Stromal cell of bone marrow (primary cell): ENCODE data around the gene DHRS4.

Experiments
- DNase-seq: peaks from one replicate; pipeline ENCODE4 v3.0.0-alpha.2; 2012; ENCODE audit warnings: low read depth

Gene DHRS4

DNA sequence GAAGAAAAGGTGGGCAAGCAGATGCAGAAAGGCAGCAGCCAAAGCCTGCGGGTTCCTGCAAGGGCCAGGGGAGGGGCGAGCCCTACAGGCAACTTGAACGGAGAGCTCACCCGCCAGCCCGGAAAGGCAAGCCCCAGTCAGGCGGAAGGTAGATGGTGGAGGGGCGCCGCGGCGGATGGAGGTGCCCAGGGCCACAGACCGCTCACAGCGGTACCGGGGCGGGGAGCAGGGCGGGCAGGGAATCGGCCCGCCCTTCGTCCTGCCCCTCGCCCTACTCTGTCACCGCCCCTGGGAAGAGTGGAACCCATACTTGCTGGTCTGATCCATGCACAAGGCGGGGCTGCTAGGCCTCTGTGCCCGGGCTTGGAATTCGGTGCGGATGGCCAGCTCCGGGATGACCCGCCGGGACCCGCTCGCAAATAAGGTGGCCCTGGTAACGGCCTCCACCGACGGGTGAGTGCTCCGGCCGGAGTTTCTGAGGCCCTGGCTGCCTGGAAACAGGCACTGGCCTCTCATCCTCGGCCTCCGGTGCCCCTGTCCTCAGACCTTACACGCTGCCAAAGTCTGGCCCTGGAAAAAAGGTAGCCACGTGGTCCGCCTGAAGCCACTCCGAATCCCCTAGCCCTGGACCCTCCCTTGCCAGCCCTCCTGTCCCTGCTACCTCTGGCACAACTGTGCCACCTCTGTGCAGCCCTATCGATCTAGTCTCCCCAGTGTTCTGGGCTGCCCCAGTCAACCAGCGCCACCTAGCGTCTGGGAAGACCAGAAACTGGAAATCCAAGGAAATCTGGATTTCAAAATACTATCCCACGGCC lies at the start of gene DHRS4:
DHRS4 (plus strand) TSS at position 307 of the 815 bp plus-strand sequence; CDS start at position 326, 19 bp downstream.
- DNase-seq: peak; percentile 73

DNA sequence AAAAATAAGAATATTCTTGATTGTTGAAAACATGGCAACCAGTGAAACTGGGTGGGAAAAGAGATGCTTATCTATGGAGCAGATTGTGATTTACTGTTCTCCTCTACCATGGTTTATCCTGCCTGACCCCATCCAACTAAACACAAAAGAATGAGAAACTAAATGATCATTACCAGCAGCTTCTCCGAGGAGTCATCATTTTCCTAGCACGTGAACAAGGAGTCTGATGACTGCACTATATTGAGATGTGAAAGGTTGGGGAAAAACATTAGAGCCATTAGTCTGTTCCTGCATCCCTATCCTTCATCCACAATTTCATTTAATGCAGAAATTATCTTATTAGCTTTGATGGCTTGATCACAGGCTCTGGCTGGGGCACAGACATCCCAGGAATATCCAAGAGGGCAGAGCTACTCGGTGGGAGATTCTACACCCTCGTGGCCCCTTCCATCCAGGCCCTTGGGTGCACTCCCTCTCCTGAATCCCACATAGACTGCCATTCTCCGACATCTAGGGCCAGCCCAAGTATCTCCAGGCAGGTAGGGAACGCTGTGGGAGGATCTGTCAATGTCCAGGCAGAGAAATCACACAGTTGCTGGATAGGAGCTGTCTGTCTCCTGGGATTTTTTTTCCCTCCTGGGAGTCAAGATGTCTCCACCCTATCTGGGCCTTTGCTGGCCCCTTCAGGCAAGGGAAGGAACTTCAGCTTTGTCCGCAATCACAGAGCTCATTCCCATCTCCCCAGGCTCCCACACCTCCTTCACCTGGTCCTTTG lies 43.3 kb upstream of the DHRS4 start:
- peak; percentile 26 for DNase-seq

DNA sequence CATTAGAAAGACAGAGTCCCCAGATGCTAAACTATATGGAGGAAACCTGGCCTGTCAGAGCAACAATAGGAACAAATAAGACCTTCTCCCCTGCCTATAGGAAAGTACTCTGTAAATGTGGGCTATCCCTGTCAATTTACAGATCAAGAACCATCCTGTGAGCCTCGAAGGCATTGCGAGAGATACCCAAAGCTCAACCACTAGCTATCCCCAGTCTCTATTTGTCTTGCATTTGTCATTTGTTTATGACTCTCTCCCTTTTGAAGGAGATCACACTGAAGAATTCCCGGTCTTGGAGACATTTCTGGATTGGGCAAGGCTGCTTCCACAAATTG lies 42.7 kb upstream of the DHRS4 start:
- no peak for DNase-seq

DNA sequence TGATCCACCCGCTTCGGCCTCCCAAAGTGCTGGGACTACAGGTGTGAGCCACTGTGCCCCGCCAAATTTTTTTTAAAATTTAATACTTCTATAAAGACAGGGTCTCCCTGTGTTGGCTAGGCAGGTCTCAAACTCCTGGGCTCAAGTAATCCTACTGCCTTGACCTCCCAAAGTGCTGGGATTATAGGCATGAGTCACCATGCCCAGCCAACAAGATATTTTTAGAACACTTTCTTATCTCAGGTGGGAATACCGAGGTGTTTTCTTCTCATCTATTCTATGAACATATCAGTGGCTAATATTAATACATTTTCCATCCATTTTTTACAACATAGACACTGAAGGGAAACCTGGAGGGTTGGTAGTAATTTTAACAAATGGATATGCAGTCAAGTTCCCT lies 38.0 kb upstream of the DHRS4 start:
- DNase-seq: no peak

- DNase-seq: no peak
These were observed 37.6 kb upstream of the DHRS4 start for GRCh38 chr14:23916004-23916403.

DNA sequence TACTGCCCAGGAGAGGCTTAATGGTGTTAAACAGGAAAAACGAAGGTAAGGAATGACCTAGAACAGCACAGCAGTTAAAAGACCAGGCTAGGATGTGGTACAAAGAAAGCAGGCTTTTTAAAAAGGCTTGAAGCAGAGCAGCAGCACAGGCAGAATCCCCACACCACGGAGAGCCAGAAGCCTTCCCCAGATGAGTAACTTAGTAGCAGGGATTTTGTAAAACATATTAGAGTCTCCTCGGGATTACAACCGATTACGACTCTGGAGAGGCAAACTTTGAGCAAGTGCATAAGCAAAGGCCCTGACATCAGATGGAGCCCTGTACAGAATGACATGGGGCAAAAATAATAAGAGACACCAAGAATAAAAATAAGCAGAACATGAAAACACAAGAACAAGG lies 37.1 kb upstream of the DHRS4 start:
- no peak for DNase-seq

DNA sequence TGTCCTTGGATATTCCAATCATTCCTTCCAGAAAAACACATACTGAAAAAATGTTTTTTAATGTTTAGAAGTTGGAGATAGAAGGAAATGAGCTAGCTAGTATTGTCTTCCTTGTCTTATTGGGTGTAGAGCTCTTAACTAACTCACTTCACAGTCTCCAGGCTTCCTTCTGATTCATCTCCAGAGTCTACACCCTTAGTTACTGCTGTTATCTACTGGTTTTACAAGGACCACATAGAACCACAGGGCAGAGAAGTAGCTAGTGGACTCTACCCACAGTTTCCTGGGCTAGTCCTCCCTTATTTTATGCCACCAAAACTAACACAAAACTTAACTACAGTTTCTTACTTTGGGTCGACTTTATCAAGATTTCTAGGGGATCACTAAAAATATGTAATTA lies 31.0 kb upstream of the DHRS4 start:
- no peak for DNase-seq

- DNase-seq: no peak
These were observed 28.0 kb upstream of the DHRS4 start for GRCh38 chr14:23925523-23926075.

GRCh38 chr14:23926543-23926942 lies 27.0 kb upstream of the DHRS4 start:
- DNase-seq: no peak

DNA sequence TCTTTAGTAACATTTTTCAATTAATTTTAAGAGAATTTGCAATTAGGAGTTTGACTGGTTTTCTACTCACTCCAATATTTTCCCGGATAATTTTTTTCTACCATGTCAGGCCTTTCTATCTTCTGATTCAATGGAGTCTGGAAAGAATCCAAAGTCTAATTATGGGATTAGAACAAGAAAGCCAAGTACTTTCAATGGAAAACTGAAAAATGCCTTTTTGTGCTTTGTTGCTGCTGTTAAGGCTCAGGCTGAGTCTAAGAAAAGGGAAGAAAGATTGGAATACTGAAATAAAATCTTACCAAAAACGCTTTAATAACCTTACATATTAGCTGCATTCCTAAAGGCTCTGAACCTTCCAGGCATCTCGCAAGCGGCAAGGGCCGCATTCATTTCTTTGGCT lies 24.4 kb upstream of the DHRS4 start:
- no peak for DNase-seq

DNA sequence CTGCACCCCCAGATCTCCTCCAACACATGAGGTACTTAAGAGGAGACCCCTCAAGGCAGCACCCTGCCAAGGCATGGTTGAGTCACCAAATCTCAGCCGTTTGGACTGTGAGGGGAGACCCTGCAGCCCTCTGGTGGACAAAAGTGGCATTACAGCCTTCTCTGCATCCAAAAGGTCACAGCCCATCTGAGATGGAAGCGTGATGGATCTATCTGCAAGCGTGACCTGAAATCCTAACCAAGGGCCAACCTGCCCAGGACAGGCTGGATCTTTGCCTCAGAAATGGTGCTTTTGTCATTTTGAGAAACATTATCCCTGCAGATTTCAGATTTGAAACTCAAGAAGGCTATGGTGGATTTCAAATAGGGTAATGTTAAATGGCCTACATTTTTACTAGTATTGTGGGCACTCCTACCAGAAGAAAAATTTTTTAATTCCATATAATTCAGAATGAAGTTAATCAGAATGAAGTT lies 23.7 kb upstream of the DHRS4 start:
- DNase-seq: peak; percentile 45

DNA sequence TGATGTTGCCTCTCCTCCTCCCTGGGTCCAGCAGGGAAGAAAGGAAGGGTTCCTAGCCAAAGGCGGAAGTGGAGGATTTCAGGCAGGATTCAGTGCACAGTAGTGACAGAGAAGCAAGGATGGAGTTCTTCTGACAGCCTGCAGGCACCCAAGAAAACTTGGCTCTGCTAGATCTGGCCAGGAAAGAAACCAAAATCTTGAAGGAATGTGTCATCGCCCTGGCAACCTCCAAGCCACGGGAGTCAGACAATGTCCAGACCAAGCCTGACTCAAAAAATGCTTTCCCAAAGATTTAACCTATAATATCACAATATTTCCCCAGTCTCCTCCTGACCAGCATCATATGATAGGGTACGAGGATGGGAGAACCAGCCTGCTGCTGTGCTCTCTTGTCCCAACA lies 22.8 kb upstream of the DHRS4 start:
- DNase-seq: peak; percentile 77

DNA sequence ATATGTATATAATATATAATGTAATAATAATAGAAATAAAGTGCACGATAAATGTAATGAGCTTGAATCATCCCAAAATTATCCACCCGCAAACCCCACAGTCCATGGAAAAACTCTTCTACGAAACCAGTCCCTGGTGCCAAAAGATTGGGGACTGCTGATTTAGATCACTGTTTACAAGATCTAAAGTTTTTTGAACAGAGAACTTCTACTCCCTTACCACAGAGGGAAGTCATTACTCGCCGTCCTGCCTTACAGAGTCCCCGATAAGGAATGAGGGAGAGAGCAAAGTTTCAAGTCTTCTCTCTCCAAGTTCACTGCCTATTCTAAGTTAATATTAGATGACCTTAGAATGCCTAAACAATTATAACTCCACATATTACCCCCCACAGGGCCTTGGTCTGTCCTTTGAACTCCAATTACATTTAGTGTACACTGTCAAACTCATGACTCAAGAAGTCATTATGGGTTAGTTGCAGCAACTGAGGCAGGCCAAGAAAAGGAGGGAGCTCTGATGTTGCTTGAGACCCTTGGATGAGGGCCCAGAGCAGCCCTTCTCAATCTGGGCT lies 21.8 kb upstream of the DHRS4 start:
- DNase-seq: no peak

DNA sequence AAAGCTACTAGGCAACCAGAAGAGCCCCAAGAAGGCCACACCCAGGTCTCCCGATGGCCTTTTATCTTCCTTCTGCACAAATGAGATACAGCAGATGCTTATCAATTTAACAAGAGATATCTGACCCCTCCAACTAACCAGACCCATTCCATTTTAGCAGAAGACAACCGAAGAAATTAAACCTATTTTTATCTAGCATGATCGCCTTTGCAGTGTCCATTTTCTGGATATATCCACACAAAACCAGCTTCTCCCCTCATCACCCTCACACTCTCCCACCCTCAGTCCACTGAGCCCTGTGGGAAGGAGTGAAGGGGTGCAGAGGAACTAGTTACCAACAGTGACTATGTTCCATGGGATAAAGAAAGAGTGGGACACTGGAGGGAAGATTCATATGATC lies 20.9 kb upstream of the DHRS4 start:
- DNase-seq: no peak

DNA sequence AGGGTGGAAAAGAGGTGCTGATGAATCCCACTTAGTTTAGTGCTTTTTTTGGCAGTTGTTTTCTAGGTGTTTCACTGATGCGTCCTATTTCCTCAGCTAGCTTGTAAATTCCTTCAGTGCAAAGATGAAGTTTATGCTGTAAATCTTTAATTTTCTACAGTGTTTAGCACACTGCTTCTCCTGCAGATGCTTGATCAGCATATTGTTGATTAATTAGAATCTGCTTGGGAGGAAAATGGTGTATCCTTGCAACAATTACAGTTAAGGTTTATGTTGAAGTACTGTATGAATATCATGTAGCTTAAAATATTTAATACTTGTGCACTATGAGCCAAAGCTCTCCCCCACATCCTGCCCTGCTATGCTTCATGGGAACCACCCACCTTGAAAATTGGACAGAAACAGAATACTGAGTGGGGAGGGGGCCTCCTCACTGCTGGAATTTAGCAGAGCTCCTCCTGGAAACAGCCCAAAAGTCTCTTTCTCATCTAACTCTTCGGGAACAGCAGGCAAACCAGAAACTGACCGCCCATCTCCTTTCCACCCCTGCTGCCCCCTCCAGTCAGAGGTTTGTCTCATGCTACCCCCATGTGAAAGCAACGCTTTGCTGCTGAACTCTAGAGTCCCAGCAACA lies 20.3 kb upstream of the DHRS4 start:
- no peak for DNase-seq

DNA sequence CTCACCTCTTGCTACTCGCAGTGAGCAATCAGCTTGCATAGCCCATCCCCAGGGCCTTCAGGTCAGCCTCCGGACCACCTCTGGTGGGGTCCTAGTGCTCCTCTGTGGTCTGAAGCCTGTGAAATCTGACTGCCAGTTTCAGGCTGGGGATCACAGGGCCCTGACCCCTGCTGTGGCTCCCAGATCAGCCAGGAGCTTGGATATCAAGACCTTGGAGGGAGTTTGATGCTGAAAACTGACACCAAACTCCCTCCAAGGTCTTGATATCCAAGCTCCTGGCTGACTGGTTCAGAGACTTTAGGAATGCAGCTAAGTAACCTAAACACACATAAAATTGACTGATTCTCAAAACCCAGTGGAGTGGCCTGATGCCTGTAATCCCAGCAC lies 19.8 kb upstream of the DHRS4 start:
- DNase-seq: no peak

GRCh38 chr14:23935158-23935557 lies 18.4 kb upstream of the DHRS4 start:
- DNase-seq: no peak

- DNase-seq: no peak
These were observed 17.3 kb upstream of the DHRS4 start for GRCh38 chr14:23936084-23936829.

DNA sequence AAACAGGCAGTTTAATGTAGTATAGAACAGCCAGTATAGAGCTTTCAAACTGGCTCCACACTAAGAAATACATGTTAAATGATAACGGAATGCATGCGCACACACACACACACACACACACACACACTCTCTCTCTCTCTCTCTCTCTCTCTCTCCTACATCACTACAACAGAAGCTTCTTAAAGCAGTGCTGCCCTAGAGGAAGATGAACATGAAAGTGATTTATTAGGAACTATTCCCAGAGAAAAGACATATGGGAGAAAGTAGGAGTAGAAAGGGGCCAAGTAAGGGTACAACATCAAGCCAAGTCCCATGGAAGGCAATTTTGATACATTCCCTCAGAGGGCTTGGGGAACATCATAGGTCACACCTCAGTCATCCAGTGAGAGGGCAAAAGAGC lies 16.4 kb upstream of the DHRS4 start:
- DNase-seq: no peak

- DNase-seq: no peak
These were observed 14.7 kb upstream of the DHRS4 start for GRCh38 chr14:23938823-23939222.

DNA sequence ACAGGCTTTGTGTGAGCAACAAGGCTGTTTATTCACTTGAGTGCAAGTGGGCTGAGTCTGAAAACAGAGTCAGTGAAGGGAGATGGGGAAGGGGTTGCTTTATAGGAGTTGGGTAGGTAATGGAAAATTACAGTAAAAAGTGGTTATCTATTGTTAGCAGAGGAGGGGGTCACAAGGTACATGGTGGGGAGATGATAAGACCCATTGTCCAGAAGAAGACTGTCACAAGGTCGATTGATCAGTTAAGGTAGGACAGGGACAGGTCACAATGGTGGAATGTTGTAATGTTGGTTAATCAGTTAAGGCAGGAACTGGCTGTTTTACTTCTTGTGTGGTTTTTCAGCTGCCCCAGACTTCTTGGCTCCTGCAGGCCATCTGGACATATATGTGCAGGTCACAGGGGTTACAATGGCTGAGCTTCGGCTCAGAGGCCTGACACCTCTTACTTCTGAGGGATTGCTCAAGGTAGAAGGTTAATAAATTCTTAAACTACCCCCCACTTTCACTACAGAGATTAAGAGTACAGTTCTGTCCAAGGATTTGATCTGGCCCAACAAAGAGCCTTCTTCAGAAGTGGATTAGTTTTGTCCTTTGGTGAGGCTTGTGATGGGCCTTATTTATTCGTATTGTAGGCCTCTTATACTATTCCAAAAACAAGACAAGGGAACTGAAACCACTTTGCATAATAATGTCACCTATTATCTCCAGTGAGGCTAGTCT lies 13.8 kb upstream of the DHRS4 start:
- no peak for DNase-seq
